HPDE6-E6E7 (cell line): ENCODE measurements around the gene DIRAS1.

Experiments used
- DNase-seq: peaks from one replicate; pipeline ENCODE4 v3.0.0; 2011; ENCODE audit warnings: missing footprints; ENCODE audit errors: extremely low spot score

DIRAS1 gene

GRCh38 chr19:2755811-2756210 lies 34.6 kb upstream of the DIRAS1 start:
- DNase-seq, result no peak

- DNase-seq, result no peak
Measured at GRCh38 chr19:2755448-2755705, 34.2 kb upstream of the DIRAS1 start.

- no peak for DNase-seq
Measured at GRCh38 chr19:2754659-2755447, 33.7 kb upstream of the DIRAS1 start.

- no peak for DNase-seq
Measured at GRCh38 chr19:2751438-2751830, 30.3 kb upstream of the DIRAS1 start.

GRCh38 chr19:2750808-2751437 lies 29.8 kb upstream of the DIRAS1 start:
- DNase-seq, result no peak

- DNase-seq, result no peak
Measured at GRCh38 chr19:2747349-2747748, 26.2 kb upstream of the DIRAS1 start.

GRCh38 chr19:2744113-2744512 lies 22.9 kb upstream of the DIRAS1 start:
- no peak for DNase-seq

- no peak for DNase-seq
Measured at GRCh38 chr19:2743099-2743498, 21.9 kb upstream of the DIRAS1 start.

GRCh38 chr19:2740314-2740656 lies 19.1 kb upstream of the DIRAS1 start:
- no peak for DNase-seq

GRCh38 chr19:2739602-2740313 lies 18.6 kb upstream of the DIRAS1 start, which contains the start of gene SLC39A3:
TSS of gene SLC39A3 (minus strand) at chr19:2740017. CDS start at chr19:2737257, 2,760 bp downstream.
- DNase-seq, result peak; percentile 100

- DNase-seq, result no peak
Measured at GRCh38 chr19:2736550-2737190, 15.5 kb upstream of the DIRAS1 start.

GRCh38 chr19:2735374-2735773 lies 14.2 kb upstream of the DIRAS1 start:
- no peak for DNase-seq

GRCh38 chr19:2734589-2735288 lies 13.6 kb upstream of the DIRAS1 start:
- no peak for DNase-seq

- no peak for DNase-seq
Measured at GRCh38 chr19:2733930-2734588, 12.9 kb upstream of the DIRAS1 start.

GRCh38 chr19:2732883-2733282 lies 11.7 kb upstream of the DIRAS1 start:
- no peak for DNase-seq

GRCh38 chr19:2732157-2732725 lies 11.1 kb upstream of the DIRAS1 start:
- no peak for DNase-seq

- DNase-seq, result no peak
Measured at GRCh38 chr19:2731181-2731995, 10.2 kb upstream of the DIRAS1 start.

GRCh38 chr19:2729943-2730818 lies 9.0 kb upstream of the DIRAS1 start:
- no peak for DNase-seq

GRCh38 chr19:2728783-2729387 lies 7.7 kb upstream of the DIRAS1 start:
- no peak for DNase-seq
